Keratinocyte (primary cell): ENCODE results near the gene DLG2.

ENCODE experiments used
- CTCF ChIP-seq, 3 experiments: IDR thresholded peaks in 1 of 3; conservative IDR thresholded peaks in 1 of 3; optimal IDR thresholded peaks in 1 of 3; 2 replicates in 2 of 3; 3 replicates in 1 of 3; pipeline versions ENCODE3 to v1.5.1; 2011; ENCODE audit warnings: low read length in 3 of 3, mild to moderate bottlenecking in 3 of 3, moderate library complexity in 2 of 3, control low read depth in 1 of 3, inconsistent platforms in 1 of 3; ENCODE audit not compliant: insufficient read depth in 2 of 3; ENCODE audit errors: extremely low read depth in 1 of 3
- EZH2 ChIP-seq: IDR thresholded peaks from one replicate; pipeline ENCODE4 v1.6.1; 2012; ENCODE audit warnings: inconsistent platforms, mild to moderate bottlenecking, low read length, moderate library complexity

DNA sequence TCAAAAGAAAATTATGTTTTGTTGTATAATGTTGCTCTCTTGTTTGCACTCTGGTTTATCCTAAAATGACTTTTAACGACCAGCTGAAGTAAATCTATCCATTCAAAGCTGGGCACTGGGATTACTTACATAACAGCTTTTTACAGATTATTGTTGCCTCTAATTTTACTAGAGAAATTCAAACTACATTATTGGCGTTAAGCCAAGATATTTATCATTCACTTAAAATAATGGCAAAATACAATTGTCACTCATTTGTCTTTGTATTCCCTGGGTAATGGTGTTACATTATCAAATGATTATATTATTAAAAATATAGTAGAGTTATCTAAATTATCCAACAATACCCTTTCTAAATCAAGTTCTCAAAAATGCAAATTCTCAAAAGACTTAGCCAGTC, 30.3 kb downstream of the DLG2 start:
- TF ChIP-seq CTCF (optimal IDR thresholded peaks at IDR 0.05 in 1 of 3, IDR thresholded peaks at IDR 0.05 in 1 of 3, conservative IDR thresholded peaks at IDR 0.05 in 1 of 3; ENCODE audit: extremely low read depth in 1 of 3, insufficient read depth in 2 of 3, low read length in 3 of 3) (no peak), EZH2 (no peak)
